H1 (cell line): ENCODE data around the gene CNST. TPM values are rescaled to one million over a fixed set of nuclear protein-coding genes. Genes with fewer than 3 reads are reported as not detected.

Experiments
- CTCF ChIA-PET: fragments of 300-600 bp; sonication (Branson Sonifier 250); formaldehyde crosslinking; loops from one replicate; lab custom pipeline; 2021; ENCODE audit not compliant: partially characterized antibody; lab: Charles Lee
- POLR2A ChIA-PET: fragments of 300-600 bp; sonication (Branson Sonifier 250); formaldehyde crosslinking; loops from one replicate; lab custom pipeline; 2021; ENCODE audit warnings: inconsistent platforms; ENCODE audit not compliant: partially characterized antibody; lab: Charles Lee
- DNase-seq, 2 experiments: peaks; one replicate each; pipeline versions ENCODE4 v3.0.0 to v3.0.0-alpha.2; 2010 to 2022; ENCODE audit warnings: low spot score in 2 of 2, low read depth in 1 of 2, mixed read lengths in 1 of 2
- FAIRE-seq: peaks from 2 replicates; lab custom pipeline; 2011; peaks lifted over from hg19 to GRCh38; lab: Jason Lieb, UNC
- H2AFZ ChIP-seq: 2 replicates; pipeline ENCODE4 v1.8.1; 2012; ENCODE audit warnings: low read length, inconsistent platforms
- H2AK5ac ChIP-seq: 2 replicates; pipeline ENCODE4 v1.6.1; 2013; ENCODE audit warnings: low read depth, low read length
- H2BK120ac ChIP-seq: replicated peaks from 2 replicates; pipeline ENCODE3; 2013; ENCODE audit warnings: low read depth, low read length, inconsistent platforms
- H2BK12ac ChIP-seq: 2 replicates; pipeline ENCODE4 v1.6.1; 2013; ENCODE audit warnings: low read depth, low read length
- H2BK15ac ChIP-seq: 2 replicates; pipeline ENCODE4 v1.6.1; 2013; ENCODE audit warnings: low read length
- H2BK20ac ChIP-seq: 2 replicates; pipeline ENCODE4 v1.6.1; 2013; ENCODE audit warnings: low read length
- H2BK5ac ChIP-seq: 2 replicates; pipeline ENCODE4 v1.6.1; 2013; ENCODE audit warnings: low read depth, low read length
- H3K14ac ChIP-seq: 2 replicates; pipeline ENCODE4 v1.6.1; 2013; ENCODE audit warnings: inconsistent platforms; ENCODE audit not compliant: insufficient read length
- H3K18ac ChIP-seq: 2 replicates; pipeline ENCODE4 v1.6.1; 2013; ENCODE audit warnings: low read length; ENCODE audit errors: extremely low read depth
- H3K23ac ChIP-seq: 2 replicates; pipeline ENCODE4 v1.6.1; 2013; ENCODE audit warnings: inconsistent platforms; ENCODE audit not compliant: insufficient read length
- H3K23me2 ChIP-seq: 2 replicates; pipeline ENCODE4 v1.6.1; 2013; ENCODE audit warnings: low read depth, low read length
- H3K27ac ChIP-seq: 2 replicates; pipeline ENCODE4 v1.6.1; 2011; ENCODE audit warnings: low read depth, low read length, inconsistent platforms
- H3K27me3 ChIP-seq, 4 experiments: replicated peaks in 1 of 4; 1 replicate in 1 of 4; 2 replicates in 3 of 4; pipeline versions ENCODE4 v1.6.1 to v1.8.1; 2011 to 2013; ENCODE audit warnings: low read length in 3 of 4, mild to moderate bottlenecking in 3 of 4, inconsistent platforms in 2 of 4, mixed read lengths in 2 of 4, moderate library complexity in 1 of 4; ENCODE audit not compliant: control insufficient read depth in 3 of 4, insufficient read depth in 3 of 4; ENCODE audit errors: extremely low read depth in 1 of 4
- H3K36me3 ChIP-seq, 4 experiments: 2 replicates each; pipeline versions ENCODE4 v1.6.1 to v1.8.1; 2011 to 2013; ENCODE audit warnings: mild to moderate bottlenecking in 4 of 4, low read length in 3 of 4, moderate library complexity in 2 of 4, control low read depth in 1 of 4, inconsistent platforms in 1 of 4; ENCODE audit not compliant: insufficient read depth in 4 of 4, control insufficient read depth in 2 of 4
- H3K4ac ChIP-seq: replicated peaks from 2 replicates; pipeline ENCODE3; 2013; ENCODE audit warnings: low read length, low read depth, mixed read lengths, inconsistent platforms; ENCODE audit not compliant: insufficient read length
- H3K4me1 ChIP-seq, 4 experiments: replicated peaks in 1 of 4; 1 replicate in 1 of 4; 2 replicates in 3 of 4; pipeline versions ENCODE4 v1.6.1 to v1.8.1; 2011 to 2013; ENCODE audit warnings: low read length in 3 of 4, inconsistent platforms in 2 of 4, mixed read lengths in 1 of 4; ENCODE audit not compliant: insufficient read depth in 4 of 4, control insufficient read depth in 3 of 4
- H3K4me2 ChIP-seq, 2 experiments: 2 replicates each; pipeline versions ENCODE4 v1.6.1 to v1.8.1; 2011 to 2013; ENCODE audit warnings: low read depth in 2 of 2, low read length in 2 of 2, control low read depth in 1 of 2, inconsistent platforms in 1 of 2, mild to moderate bottlenecking in 1 of 2; ENCODE audit not compliant: insufficient read depth in 1 of 2
- H3K4me3 ChIP-seq, 4 experiments: fragments of 200-600, 300-600 bp in 1 of 4; sonication (generic), shearing (Covaris generic), sonication (Bioruptor Twin) in 1 of 4; 2 replicates each; pipeline versions ENCODE4 v1.5.1 to v1.8.1; 2011 to 2016; ENCODE audit warnings: low read length in 4 of 4, low read depth in 3 of 4, control low read depth in 2 of 4, inconsistent platforms in 2 of 4, mild to moderate bottlenecking in 2 of 4, mixed read lengths in 1 of 4, moderate library complexity in 1 of 4; ENCODE audit not compliant: insufficient read depth in 2 of 4; ENCODE audit errors: extremely low read depth in 1 of 4
- H3K56ac ChIP-seq: replicated peaks from 2 replicates; pipeline ENCODE3; 2013; ENCODE audit warnings: low read depth, mild to moderate bottlenecking, mixed read lengths, low read length, inconsistent platforms; ENCODE audit not compliant: insufficient read length
- H3K79me1 ChIP-seq: 2 replicates; pipeline ENCODE4 v1.6.1; 2013; ENCODE audit warnings: low read depth, low read length, control low read depth
- H3K79me2 ChIP-seq, 2 experiments: 2 replicates each; pipeline versions ENCODE4 v1.6.1 to v1.8.1; 2012 to 2013; ENCODE audit warnings: low read length in 2 of 2, mild to moderate bottlenecking in 2 of 2, inconsistent platforms in 1 of 2; ENCODE audit not compliant: insufficient read depth in 2 of 2, control insufficient read depth in 1 of 2
- H3K9ac ChIP-seq, 4 experiments: replicated peaks in 1 of 4; 1 replicate in 1 of 4; 2 replicates in 3 of 4; pipeline versions ENCODE4 v1.6.1 to v1.8.1; 2011 to 2013; ENCODE audit warnings: low read depth in 3 of 4, low read length in 3 of 4, control low read depth in 2 of 4, mild to moderate bottlenecking in 2 of 4, moderate library complexity in 2 of 4, inconsistent platforms in 1 of 4; ENCODE audit errors: extremely low read depth in 1 of 4
- H3K9me3 ChIP-seq, 2 experiments: 2 replicates each; pipeline versions ENCODE4 v1.6.1 to v1.8.1; 2012 to 2013; ENCODE audit warnings: mild to moderate bottlenecking in 2 of 2, moderate library complexity in 2 of 2, control low read depth in 1 of 2, inconsistent platforms in 1 of 2, low read depth in 1 of 2, low read length in 1 of 2, mixed read lengths in 1 of 2; ENCODE audit not compliant: insufficient read depth in 2 of 2
- H4K20me1 ChIP-seq, 2 experiments: replicated peaks in 1 of 2; 2 replicates each; pipeline versions ENCODE3 to v1.8.1; 2011 to 2013; ENCODE audit warnings: inconsistent platforms in 2 of 2, low read length in 2 of 2, mild to moderate bottlenecking in 1 of 2; ENCODE audit not compliant: insufficient read depth in 2 of 2, control insufficient read depth in 1 of 2
- H4K5ac ChIP-seq: 2 replicates; pipeline ENCODE4 v1.6.1; 2013; ENCODE audit warnings: low read length, low read depth, mixed read lengths, inconsistent platforms; ENCODE audit not compliant: insufficient read length
- H4K8ac ChIP-seq: 2 replicates; pipeline ENCODE4 v1.8.0; 2013; ENCODE audit warnings: mild to moderate bottlenecking, moderate library complexity, low read length, inconsistent platforms; ENCODE audit not compliant: insufficient read depth; ENCODE audit errors: extremely low read depth
- H4K91ac ChIP-seq: replicated peaks from 2 replicates; pipeline ENCODE3; 2013; ENCODE audit warnings: low read length, mixed read lengths, inconsistent platforms; ENCODE audit not compliant: insufficient read length
- CBX8 ChIP-seq: fragments of 300-800, 300-1000 bp; sonication (generic); IDR thresholded peaks from 2 replicates; pipeline ENCODE4 v1.7.1; 2016; ENCODE audit warnings: low read depth, low read length, borderline replicate concordance
- HDAC2 ChIP-seq, 2 experiments: fragments of 300-600 bp in 1 of 2; sonication (generic) in 1 of 2; IDR thresholded peaks; 2 replicates each; pipeline ENCODE4 v1.6.1; 2011 to 2012; ENCODE audit warnings: low read depth in 2 of 2, low read length in 2 of 2, mild to moderate bottlenecking in 2 of 2, moderate library complexity in 2 of 2, borderline replicate concordance in 1 of 2, inconsistent platforms in 1 of 2
- HDAC6 ChIP-seq: IDR thresholded peaks from one replicate; pipeline ENCODE4 v1.7.1; 2012; ENCODE audit warnings: low read depth, mild to moderate bottlenecking, inconsistent platforms, low read length, moderate library complexity
- JUN ChIP-seq: IDR thresholded peaks from 2 replicates; pipeline ENCODE4 v1.6.1; 2011; ENCODE audit warnings: low read depth, mild to moderate bottlenecking, improper control_type of control experiment, low read length
- NANOG ChIP-seq: IDR thresholded peaks from 2 replicates; pipeline ENCODE4 v1.6.1; 2011; ENCODE audit warnings: low read length, low read depth, mild to moderate bottlenecking, inconsistent platforms; ENCODE audit not compliant: insufficient read depth, poor library complexity, severe bottlenecking
- PHF8 ChIP-seq: fragments of 200-600 bp; sonication (generic); conservative IDR thresholded peaks from 2 replicates; pipeline ENCODE4 v1.7.1; 2012; ENCODE audit warnings: low read depth, mild to moderate bottlenecking, inconsistent platforms, low read length, moderate library complexity
- POU5F1 ChIP-seq: IDR thresholded peaks from 2 replicates; pipeline ENCODE4 v1.6.1; 2011; ENCODE audit warnings: low read depth, mild to moderate bottlenecking, low read length, moderate library complexity
- RFX5 ChIP-seq: IDR thresholded peaks from 2 replicates; pipeline ENCODE4 v1.6.1; 2011; ENCODE audit warnings: low read depth, low read length, improper control_type of control experiment, borderline replicate concordance
- RNF2 ChIP-seq: fragments of 200-900, 300-1000 bp; sonication (generic); IDR thresholded peaks from 2 replicates; pipeline ENCODE4 v1.7.1; 2016; ENCODE audit warnings: borderline replicate concordance, low read depth, mild to moderate bottlenecking, antibody characterized with exemption, low read length; ENCODE audit not compliant: poor library complexity, severe bottlenecking; ENCODE audit errors: missing control alignments
- SUZ12 ChIP-seq: fragments of 200-600 bp; sonication (generic); IDR thresholded peaks from 2 replicates; pipeline ENCODE4 v1.6.1; 2012; ENCODE audit warnings: mild to moderate bottlenecking, inconsistent platforms, low read length, moderate library complexity, mixed read lengths
- WGBS, 2 experiments: shearing (Covaris generic) in 1 of 2; methylation state at CpG; one replicate each; pipeline versions ENCODE4 v1.1.6 to v1.1.7; 2013 to 2015; ENCODE audit warnings: low lambda C conversion rate in 2 of 2, mixed read lengths in 2 of 2, inconsistent platforms in 1 of 2, low coverage in 1 of 2, missing lambda C conversion rate in 1 of 2; ENCODE audit not compliant: insufficient replicate concordance in 2 of 2, insufficient coverage in 1 of 2, insufficient read length in 1 of 2; ENCODE audit errors: extremely low coverage in 1 of 2, missing lambda C conversion rate in 1 of 2; 5-methylcytosine and 5-hydroxymethylcytosine counted together
- polyA plus RNA-seq, 7 experiments: library from polyadenylated mRNA; depleted of rRNA in 3 of 7; stranded (reverse) in 5 of 7; unstranded in 2 of 7; fragments of >200 nt in 5 of 7; fragments of 200-250 nt in 2 of 7; gene quantifications; 1 replicate in 5 of 7; 2 replicates in 1 of 7; 4 replicates in 1 of 7; pipeline versions ENCODE4 v1.2.1 to v1.2.3, GENCODE V29; 2011 to 2013; ENCODE audit warnings: missing spikeins in 2 of 7, mixed read lengths in 2 of 7
- total RNA-seq: library from RNA; stranded (reverse); fragmentation: NEBNext Ultra II Directional; extraction: Animal tissue kit (Norgen Biotek cat#: 25700); gene quantifications from 2 replicates; pipeline ENCODE4 v1.2.1, GENCODE V29; 2021
- TF ChIP-seq, protein P1 (sequence below): IDR thresholded peaks from 2 replicates; pipeline ENCODE4 v1.6.1; 2012; ENCODE audit warnings: low read length, inconsistent platforms

CNST gene
- total and polyA plus RNA-seq, 2 of the 8 experiments (the other 6 are each of a cell fraction or from before 2014, with no cell fraction given) = 5.3 to 21.3 TPM

DNA sequence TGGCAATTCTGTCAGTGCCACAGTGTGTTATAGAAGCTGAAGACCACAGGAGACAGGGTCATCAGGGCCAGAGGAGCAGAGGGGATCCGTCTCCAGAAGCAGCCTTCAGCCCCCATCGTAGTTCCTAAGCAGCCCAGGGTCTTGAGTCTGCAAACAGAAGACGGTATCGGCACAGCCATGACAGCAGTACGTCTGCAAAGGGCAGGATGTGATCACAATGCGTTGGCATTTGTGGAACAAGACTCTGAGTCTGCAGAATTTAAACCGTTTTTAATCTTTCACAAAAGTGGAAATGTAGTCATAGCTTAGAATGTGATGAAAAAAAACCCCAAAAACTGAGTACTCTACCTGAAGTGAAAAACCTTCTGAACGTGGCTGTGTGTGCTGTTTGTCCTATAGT lies 113.9 kb downstream of the CNST start:
- Histone ChIP-seq H3K27me3 (no peaks in the 10 kb centered on the region), H3K23me2 (no peaks in the 10 kb centered on the region), H2BK20ac (no peak overlapping the region), H2BK15ac (no peak overlapping the region), H3K18ac (no peak overlapping the region), H4K5ac (no peak overlapping the region), H4K8ac (no peak overlapping the region), H3K79me2 (no peaks in the 10 kb centered on the region), H3K9me3 (no peaks in the 10 kb centered on the region), H2BK120ac (no peak overlapping the region), H2BK5ac (no peak overlapping the region), H3K4me2 (no peak overlapping the region), H3K79me1 (no peaks in the 10 kb centered on the region), H2AFZ (no peak overlapping the region), H2BK12ac (no peak overlapping the region), H3K4ac (no peak overlapping the region), H3K56ac (no peak overlapping the region), H4K20me1 (no peaks in the 10 kb centered on the region), H3K4me3 (no peak overlapping the region), H3K36me3 (no peaks in the 10 kb centered on the region), H3K23ac (no peak overlapping the region), H3K14ac (no peak overlapping the region), H3K4me1 (no peaks in the 10 kb centered on the region), H3K27ac (no peak overlapping the region), H3K9ac (no peak overlapping the region), H4K91ac (no peak overlapping the region), H2AK5ac (no peak overlapping the region)
- WGBS, 2 experiments = 88% methylated on average over 8 of the region's 8 CpGs; no CpG with 5 or more reads in 1 of the 2 experiments
- TF ChIP-seq RNF2 (no peak), HDAC6 (no peak), SUZ12 (no peak), POU5F1 (no peak), JUN (no peak), NANOG (no peak), HDAC2 (IDR thresholded peaks at IDR 0.05; ENCODE audit: borderline replicate concordance in 1 of 2, low read depth in 2 of 2, low read length in 2 of 2) (no peak), RFX5 (no peak), CBX8 (no peak), PHF8 (no peak)
- TF ChIP-seq, protein P1, sequence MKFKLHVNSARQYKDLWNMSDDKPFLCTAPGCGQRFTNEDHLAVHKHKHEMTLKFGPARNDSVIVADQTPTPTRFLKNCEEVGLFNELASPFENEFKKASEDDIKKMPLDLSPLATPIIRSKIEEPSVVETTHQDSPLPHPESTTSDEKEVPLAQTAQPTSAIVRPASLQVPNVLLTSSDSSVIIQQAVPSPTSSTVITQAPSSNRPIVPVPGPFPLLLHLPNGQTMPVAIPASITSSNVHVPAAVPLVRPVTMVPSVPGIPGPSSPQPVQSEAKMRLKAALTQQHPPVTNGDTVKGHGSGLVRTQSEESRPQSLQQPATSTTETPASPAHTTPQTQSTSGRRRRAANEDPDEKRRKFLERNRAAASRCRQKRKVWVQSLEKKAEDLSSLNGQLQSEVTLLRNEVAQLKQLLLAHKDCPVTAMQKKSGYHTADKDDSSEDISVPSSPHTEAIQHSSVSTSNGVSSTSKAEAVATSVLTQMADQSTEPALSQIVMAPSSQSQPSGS = no peak
- FAIRE-seq = no peak
- POLR2A ChIA-PET = no interaction called here
- no peak for DNase-seq
- CTCF ChIA-PET = interaction anchor here (1.4 to 9.7 kb wide), 3 partner anchors 10 to 52 kb away, joined by 5 to 66 read pairs (median 27); no protein-coding TSS in a partner anchor
